ENCODE measurements around the gene GIN1.
A peak's percentile ranks its signal among the peaks of the same experiment; 100 is the strongest.
"Not testable (repeated sequence)": the region's sequence is repeated elsewhere in the genome, so short reads cannot be mapped to it uniquely, and the experiment has no call there.

GIN1 gene

GRCh38 chr5:103119765-103120606, at the start of gene GIN1, which contains the start of gene PPIP5K2:
TSS of gene GIN1 (minus strand) at chr5:103120138. CDS start at chr5:103108707, 11,431 bp downstream.
TSS of gene PPIP5K2 (plus strand) at chr5:103120301. CDS start at chr5:103129590, 9,289 bp downstream.
- Histone ChIP-seq H3K9ac (ENCODE audit: insufficient read length, low read depth) (peak within 1 kb of the TSS; percentile 84), H3K4me3 (ENCODE audit: insufficient read length, low read depth) (peak within 1 kb of the TSS; percentile 75), H3K27me3 (ENCODE audit: insufficient read depth, insufficient read length) (no peaks in the 10 kb centered on the region), H3K4me1 (ENCODE audit: insufficient read depth, insufficient read length) (peaks cover 2% of the 10 kb centered on the region), H3K36me3 (ENCODE audit: insufficient read depth, insufficient read length, low read length) (peaks cover 4% of the 10 kb centered on the region), H3K9me3 (ENCODE audit: insufficient read depth, low read length) (no peaks in the 10 kb centered on the region)
- TF ChIP-seq SUZ12 (IDR thresholded peaks at IDR 0.05; ENCODE audit: extremely low read depth, insufficient read depth, insufficient read length) (no peak), YY1 (IDR thresholded peaks at IDR 0.05; ENCODE audit: insufficient read depth, insufficient read length) (no peak), ZNF274 (IDR thresholded peaks at IDR 0.05; ENCODE audit: low read depth, low read length) (no peak)
- DNase-seq (ENCODE audit: low read depth, low spot score) = peak; percentile 93

GRCh38 chr5:103166706-103167105, 46.8 kb upstream of the GIN1 start:
- DNase-seq (ENCODE audit: low read depth, low spot score) = no peak
- no peak for TF ChIP-seq SUZ12 (IDR thresholded peaks at IDR 0.05; ENCODE audit: extremely low read depth, insufficient read depth, insufficient read length)
- no peak for TF ChIP-seq ZNF274 (IDR thresholded peaks at IDR 0.05; ENCODE audit: low read depth, low read length)
- no peak for TF ChIP-seq YY1 (IDR thresholded peaks at IDR 0.05; ENCODE audit: insufficient read depth, insufficient read length)
- Histone ChIP-seq H3K4me3 (ENCODE audit: insufficient read length, low read depth) (no peak overlapping the region), H3K9ac (ENCODE audit: insufficient read length, low read depth) (no peak overlapping the region), H3K9me3 (ENCODE audit: insufficient read depth, low read length) (no peaks in the 10 kb centered on the region), H3K27me3 (ENCODE audit: insufficient read depth, insufficient read length) (no peaks in the 10 kb centered on the region), H3K36me3 (ENCODE audit: insufficient read depth, insufficient read length, low read length) (peaks cover 4% of the 10 kb centered on the region), H3K4me1 (ENCODE audit: insufficient read depth, insufficient read length) (no peaks in the 10 kb centered on the region)

GRCh38 chr5:103151156-103151555, 31.2 kb upstream of the GIN1 start:
- Histone ChIP-seq H3K27me3 (ENCODE audit: insufficient read depth, insufficient read length) (no peaks in the 10 kb centered on the region), H3K9me3 (ENCODE audit: insufficient read depth, low read length) (no peaks in the 10 kb centered on the region), H3K36me3 (ENCODE audit: insufficient read depth, insufficient read length, low read length) (peaks cover 20% of the 10 kb centered on the region), H3K4me1 (ENCODE audit: insufficient read depth, insufficient read length) (no peaks in the 10 kb centered on the region), H3K9ac (ENCODE audit: insufficient read length, low read depth) (no peak overlapping the region), H3K4me3 (ENCODE audit: insufficient read length, low read depth) (no peak overlapping the region)
- DNase-seq (ENCODE audit: low read depth, low spot score) = no peak
- TF ChIP-seq ZNF274 (IDR thresholded peaks at IDR 0.05; ENCODE audit: low read depth, low read length) (no peak), SUZ12 (IDR thresholded peaks at IDR 0.05; ENCODE audit: extremely low read depth, insufficient read depth, insufficient read length) (no peak), YY1 (IDR thresholded peaks at IDR 0.05; ENCODE audit: insufficient read depth, insufficient read length) (no peak)

- no peak for DNase-seq (ENCODE audit: low read depth, low spot score)
- no peaks in the 10 kb centered on the region for H3K9me3 ChIP-seq (ENCODE audit: insufficient read depth, low read length)
- no peak overlapping the region for H3K4me3 ChIP-seq (ENCODE audit: insufficient read length, low read depth)
- TF ChIP-seq YY1 (IDR thresholded peaks at IDR 0.05; ENCODE audit: insufficient read depth, insufficient read length) = no peak
- no peak for TF ChIP-seq SUZ12 (IDR thresholded peaks at IDR 0.05; ENCODE audit: extremely low read depth, insufficient read depth, insufficient read length)
- no peak for TF ChIP-seq ZNF274 (IDR thresholded peaks at IDR 0.05; ENCODE audit: low read depth, low read length)
- H3K9ac ChIP-seq (ENCODE audit: insufficient read length, low read depth) = no peak overlapping the region
- H3K36me3 ChIP-seq (ENCODE audit: insufficient read depth, insufficient read length, low read length) = peaks cover 7% of the 10 kb centered on the region
- no peaks in the 10 kb centered on the region for H3K4me1 ChIP-seq (ENCODE audit: insufficient read depth, insufficient read length)
- H3K27me3 ChIP-seq (ENCODE audit: insufficient read depth, insufficient read length) = no peaks in the 10 kb centered on the region
These were observed 28.3 kb upstream of the GIN1 start for GRCh38 chr5:103148213-103148612.

- peaks cover 7% of the 10 kb centered on the region for H3K36me3 ChIP-seq (ENCODE audit: insufficient read depth, insufficient read length, low read length)
- no peaks in the 10 kb centered on the region for H3K27me3 ChIP-seq (ENCODE audit: insufficient read depth, insufficient read length)
- H3K4me1 ChIP-seq (ENCODE audit: insufficient read depth, insufficient read length) = no peaks in the 10 kb centered on the region
- H3K4me3 ChIP-seq (ENCODE audit: insufficient read length, low read depth) = no peak overlapping the region
- DNase-seq (ENCODE audit: low read depth, low spot score) = no peak
- TF ChIP-seq SUZ12 (IDR thresholded peaks at IDR 0.05; ENCODE audit: extremely low read depth, insufficient read depth, insufficient read length) (no peak), YY1 (IDR thresholded peaks at IDR 0.05; ENCODE audit: insufficient read depth, insufficient read length) (no peak), ZNF274 (IDR thresholded peaks at IDR 0.05; ENCODE audit: low read depth, low read length) (no peak)
- H3K9ac ChIP-seq (ENCODE audit: insufficient read length, low read depth) = no peak overlapping the region
- no peaks in the 10 kb centered on the region for H3K9me3 ChIP-seq (ENCODE audit: insufficient read depth, low read length)
These were observed 25.3 kb upstream of the GIN1 start for GRCh38 chr5:103145196-103145595.

- H3K4me1 ChIP-seq (ENCODE audit: insufficient read depth, insufficient read length); H3K9me3 ChIP-seq (ENCODE audit: insufficient read depth, low read length); H3K27me3 ChIP-seq (ENCODE audit: insufficient read depth, insufficient read length); H3K4me3 ChIP-seq (ENCODE audit: insufficient read length, low read depth); H3K9ac ChIP-seq (ENCODE audit: insufficient read length, low read depth); DNase-seq (ENCODE audit: low read depth, low spot score): not testable (repeated sequence)
- H3K36me3 ChIP-seq (ENCODE audit: insufficient read depth, insufficient read length, low read length) = peaks cover 19% of the 10 kb centered on the region
These were observed 22.2 kb upstream of the GIN1 start for GRCh38 chr5:103142132-103142531.

- TF ChIP-seq SUZ12 (IDR thresholded peaks at IDR 0.05; ENCODE audit: extremely low read depth, insufficient read depth, insufficient read length) (no peak), ZNF274 (IDR thresholded peaks at IDR 0.05; ENCODE audit: low read depth, low read length) (no peak), YY1 (IDR thresholded peaks at IDR 0.05; ENCODE audit: insufficient read depth, insufficient read length) (no peak)
- Histone ChIP-seq H3K36me3 (ENCODE audit: insufficient read depth, insufficient read length, low read length) (peaks cover 26% of the 10 kb centered on the region), H3K4me3 (ENCODE audit: insufficient read length, low read depth) (no peak overlapping the region), H3K27me3 (ENCODE audit: insufficient read depth, insufficient read length) (no peaks in the 10 kb centered on the region), H3K9ac (ENCODE audit: insufficient read length, low read depth) (no peak overlapping the region), H3K4me1 (ENCODE audit: insufficient read depth, insufficient read length) (no peaks in the 10 kb centered on the region), H3K9me3 (ENCODE audit: insufficient read depth, low read length) (no peaks in the 10 kb centered on the region)
- DNase-seq (ENCODE audit: low read depth, low spot score) = no peak
These were observed 19.4 kb upstream of the GIN1 start for GRCh38 chr5:103139264-103139865.
